Liver (tissue), 9 donors: ENCODE data around the gene HTR6. TPM values are rescaled to one million over a fixed set of nuclear protein-coding genes. Genes with fewer than 3 reads are reported as not detected.

Source experiments
- DNase-seq: peaks from one replicate; pipeline ENCODE4 v3.0.0-alpha.2; 2017; ENCODE audit warnings: low spot score
- H3K27ac ChIP-seq, 2 donors: one replicate each; pipeline ENCODE4 v1.7.0; 2013; ENCODE audit warnings: inconsistent platforms in 2 of 2, low read length in 2 of 2, control low read depth in 1 of 2, low read depth in 1 of 2, mild to moderate bottlenecking in 1 of 2
- H3K27me3 ChIP-seq, 4 donors: one replicate each; pipeline versions ENCODE4 v1.6.1 to v1.7.0; 2013; ENCODE audit warnings: low read length in 3 of 4, inconsistent platforms in 1 of 4, mild to moderate bottlenecking in 1 of 4, moderate library complexity in 1 of 4; ENCODE audit not compliant: control insufficient read depth in 4 of 4, insufficient read depth in 4 of 4
- H3K36me3 ChIP-seq, 4 donors: one replicate each; pipeline versions ENCODE4 v1.6.1 to v1.7.0; 2013; ENCODE audit warnings: low read length in 3 of 4, mild to moderate bottlenecking in 3 of 4, low read depth in 1 of 4, moderate library complexity in 1 of 4; ENCODE audit not compliant: control insufficient read depth in 4 of 4, insufficient read depth in 3 of 4
- H3K4me1 ChIP-seq, 4 donors: one replicate each; pipeline versions ENCODE4 v1.6.1 to v1.7.0; 2013; ENCODE audit warnings: low read length in 3 of 4, mild to moderate bottlenecking in 3 of 4, moderate library complexity in 1 of 4; ENCODE audit not compliant: control insufficient read depth in 4 of 4, insufficient read depth in 4 of 4
- H3K4me3 ChIP-seq, 3 donors: one replicate each; pipeline versions ENCODE4 v1.6.1 to v1.7.0; 2013; ENCODE audit warnings: low read length in 3 of 3, control low read depth in 1 of 3, low read depth in 1 of 3, mild to moderate bottlenecking in 1 of 3
- H3K9ac ChIP-seq, 2 donors: one replicate each; pipeline ENCODE4 v1.7.0; 2013; ENCODE audit warnings: low read length in 2 of 2, mild to moderate bottlenecking in 2 of 2, moderate library complexity in 2 of 2, control low read depth in 1 of 2, low read depth in 1 of 2
- H3K9me3 ChIP-seq, 4 donors: one replicate each; pipeline versions ENCODE4 v1.6.1 to v1.7.0; 2013; ENCODE audit warnings: low read length in 3 of 4; ENCODE audit not compliant: control insufficient read depth in 4 of 4
- ATF3 ChIP-seq: IDR thresholded peaks from 2 replicates; pipeline ENCODE4 v1.6.1; 2016; ENCODE audit warnings: antibody characterized with exemption
- CTCF ChIP-seq: fragments of 150-350 bp; IDR thresholded peaks from 2 replicates; pipeline ENCODE4 v1.5.1; 2017; ENCODE audit warnings: improper control_type of control experiment, low read depth, low read length; ENCODE audit not compliant: missing input control
- EGR1 ChIP-seq, 2 donors: IDR thresholded peaks; 2 replicates each; pipeline ENCODE4 v1.6.1; 2016 to 2018; ENCODE audit warnings: antibody characterized with exemption in 2 of 2, low read depth in 2 of 2
- FOXA1 ChIP-seq: IDR thresholded peaks from 2 replicates; pipeline ENCODE4 v1.6.1; 2016; ENCODE audit warnings: antibody characterized with exemption
- FOXA2 ChIP-seq: IDR thresholded peaks from 2 replicates; pipeline ENCODE4 v1.6.1; 2016; ENCODE audit warnings: antibody characterized with exemption
- GABPA ChIP-seq, 2 donors: IDR thresholded peaks in 1 of 2; conservative IDR thresholded peaks in 1 of 2; 2 replicates each; pipeline ENCODE4 v1.6.1; 2016; ENCODE audit warnings: antibody characterized with exemption in 2 of 2, mild to moderate bottlenecking in 1 of 2, moderate library complexity in 1 of 2
- HNF4A ChIP-seq, 2 donors: conservative IDR thresholded peaks; 2 replicates each; pipeline ENCODE4 v1.6.1; 2016; ENCODE audit warnings: antibody characterized with exemption in 2 of 2, mild to moderate bottlenecking in 2 of 2
- HNF4G ChIP-seq: IDR thresholded peaks from 2 replicates; pipeline ENCODE4 v1.6.1; 2016; ENCODE audit warnings: antibody characterized with exemption
- JUND ChIP-seq, 2 donors: IDR thresholded peaks; 2 replicates each; pipeline ENCODE4 v1.6.1; 2016; ENCODE audit warnings: antibody characterized with exemption in 2 of 2
- MAX ChIP-seq: IDR thresholded peaks from 2 replicates; pipeline ENCODE4 v1.6.1; 2016; ENCODE audit warnings: antibody characterized with exemption
- NR2F2 ChIP-seq: IDR thresholded peaks from 2 replicates; pipeline ENCODE4 v1.6.1; 2016; ENCODE audit warnings: antibody characterized with exemption
- RAD21 ChIP-seq, 2 donors: IDR thresholded peaks; 2 replicates each; pipeline ENCODE4 v1.6.1; 2016; ENCODE audit warnings: antibody characterized with exemption in 2 of 2, mild to moderate bottlenecking in 2 of 2
- REST ChIP-seq: IDR thresholded peaks from 2 replicates; pipeline ENCODE4 v1.6.1; 2016; ENCODE audit warnings: antibody characterized with exemption, mild to moderate bottlenecking
- RXRA ChIP-seq, 2 donors: IDR thresholded peaks; 2 replicates each; pipeline ENCODE4 v1.6.1; 2017 to 2018; ENCODE audit warnings: antibody characterized with exemption in 2 of 2, mild to moderate bottlenecking in 1 of 2
- SP1 ChIP-seq: IDR thresholded peaks from 2 replicates; pipeline ENCODE4 v1.6.1; 2018; ENCODE audit warnings: antibody characterized with exemption, mild to moderate bottlenecking
- TAF1 ChIP-seq: conservative IDR thresholded peaks from 2 replicates; pipeline ENCODE4 v1.6.1; 2016; ENCODE audit warnings: antibody characterized with exemption, mild to moderate bottlenecking
- YY1 ChIP-seq: IDR thresholded peaks from 2 replicates; pipeline ENCODE4 v1.6.1; 2016; ENCODE audit warnings: antibody characterized with exemption, mild to moderate bottlenecking
- ZBTB33 ChIP-seq: IDR thresholded peaks from 2 replicates; pipeline ENCODE4 v1.6.1; 2016; ENCODE audit warnings: antibody characterized with exemption
- WGBS: extraction: QIAGEN DNeasy Blood & Tissue Kit; methylation state at CpG from one replicate; pipeline ENCODE4 v1.1.7; 2013; 5-methylcytosine and 5-hydroxymethylcytosine counted together
- polyA plus RNA-seq, 2 donors: library from polyadenylated mRNA; stranded (reverse) in 1 of 2; unstranded in 1 of 2; fragments of 200-250 nt in 1 of 2; fragments of >200 nt in 1 of 2; fragmentation: Nextera tagmentation in 1 of 2; extraction: Ambion mirVana in 1 of 2; gene quantifications; one replicate each; pipeline versions ENCODE4 v1.2.1 to v1.2.3, GENCODE V29; 2013 to 2015
- total RNA-seq, 2 donors: library from RNA; depleted of rRNA; stranded (reverse); fragments of >200 nt; gene quantifications; one replicate each; pipeline ENCODE4 v1.2.3, GENCODE V29; 2014
- donor health status: healthy.
- donor health status: healthy.
- donor health status: healthy.
- donor health status: healthy.
- donor health status: healthy.

Gene HTR6
- total and polyA plus RNA-seq, 4 donors, result not detected

GRCh38 chr1:19655718-19656080 is 9.0 kb upstream of the HTR6 start:
- Histone ChIP-seq H3K36me3 (no peaks in the 10 kb centered on the region), H3K27ac (no peak overlapping the region), H3K9ac (no peak overlapping the region), H3K4me3 (no peak overlapping the region), H3K9me3 (no peaks in the 10 kb centered on the region), H3K27me3 (no peaks in the 10 kb centered on the region), H3K4me1 (peaks cover 0 to 8% (median 4%) of the 10 kb centered on the region in 4 donors)
- TF ChIP-seq FOXA2 (no peak), REST (no peak), SP1 (no peak), TAF1 (no peak), YY1 (no peak), JUND (IDR thresholded peaks at IDR 0.05) (no peak), RXRA (IDR thresholded peaks at IDR 0.05) (no peak), FOXA1 (no peak), EGR1 (IDR thresholded peaks at IDR 0.05; ENCODE audit: low read depth in 2 of 2) (no peak), MAX (no peak), HNF4A (conservative IDR thresholded peaks at IDR 0.05) (no peak), GABPA (IDR thresholded peaks at IDR 0.05 in 1 of 2, conservative IDR thresholded peaks at IDR 0.05 in 1 of 2) (no peak), CTCF (no peak), RAD21 (IDR thresholded peaks at IDR 0.05) (no peak), HNF4G (no peak), ATF3 (no peak), NR2F2 (no peak), ZBTB33 (no peak)
- 91% methylated on average over 8 of the region's 8 CpGs for WGBS
- DNase-seq, result no peak
